Panc1 (cell line): ENCODE measurements around the gene AKR1B15. TPM values are rescaled to one million over a fixed set of nuclear protein-coding genes. Genes with fewer than 3 reads are reported as not detected.
A peak's percentile ranks its signal among the peaks of the same experiment; 100 is the strongest.

Source experiments
- ATAC-seq: fragments of 200-7000 bp; cut with Tn5 transposase; 2 replicates; pipeline ENCODE4 v1.9.1; 2020; ENCODE audit warnings: mild to moderate bottlenecking, moderate library complexity
- BruUV-seq: library from RNA; stranded (reverse); fragments of 400-500 nt; replicated peaks from 2 replicates; lab custom pipeline; 2021; lab: Mats Ljungman, UMichigan
- CTCF ChIA-PET: fragments of 300-600 bp; sonication (Branson Sonifier 250); formaldehyde crosslinking; loops from one replicate; lab custom pipeline; 2022; ENCODE audit warnings: antibody characterized with exemption; lab: Charles Lee
- POLR2A ChIA-PET: fragments of 300-600 bp; sonication (Branson Sonifier 250); formaldehyde crosslinking; loops from one replicate; lab custom pipeline; 2022; ENCODE audit warnings: antibody characterized with exemption; lab: Charles Lee
- DNase-seq: peaks from one replicate; pipeline ENCODE4 v3.0.0-alpha.2; 2010; ENCODE audit warnings: low read depth, low spot score
- H3K27ac ChIP-seq: 2 replicates; pipeline ENCODE4 v1.5.1; 2011; ENCODE audit warnings: mild to moderate bottlenecking, low read length, inconsistent platforms
- H3K27me3 ChIP-seq: fragments of 200-500 bp; sonication (Bioruptor generic); 2 replicates; pipeline ENCODE4 v1.6.0; 2014; ENCODE audit warnings: low read length, inconsistent platforms; ENCODE audit not compliant: control insufficient read depth, insufficient read depth
- H3K36me3 ChIP-seq: fragments of 200-500 bp; sonication (Bioruptor generic); 2 replicates; pipeline ENCODE4 v1.5.1; 2014; ENCODE audit warnings: inconsistent platforms, mild to moderate bottlenecking, low read length, moderate library complexity; ENCODE audit not compliant: control insufficient read depth, insufficient read depth
- H3K4me1 ChIP-seq: 2 replicates; pipeline ENCODE4 v1.5.1; 2011; ENCODE audit warnings: inconsistent platforms, mild to moderate bottlenecking, low read length, moderate library complexity; ENCODE audit not compliant: control insufficient read depth, insufficient read depth
- H3K4me3 ChIP-seq, 2 experiments: 2 replicates each; pipeline ENCODE4 v1.5.1; 2011 to 2012; ENCODE audit warnings: low read depth in 2 of 2, low read length in 2 of 2, mild to moderate bottlenecking in 2 of 2, inconsistent platforms in 1 of 2, moderate library complexity in 1 of 2
- H3K9me3 ChIP-seq: fragments of 200-500 bp; sonication (Bioruptor generic); 2 replicates; pipeline ENCODE4 v1.5.1; 2014; ENCODE audit warnings: low read depth, mild to moderate bottlenecking, inconsistent platforms, low read length, moderate library complexity; ENCODE audit not compliant: control insufficient read depth, insufficient read depth
- POLR2AphosphoS5 ChIP-seq: IDR thresholded peaks from 2 replicates; pipeline ENCODE4 v1.6.1; 2012; ENCODE audit warnings: mild to moderate bottlenecking, low read depth, low read length, moderate library complexity
- SIN3A ChIP-seq: IDR thresholded peaks from 2 replicates; pipeline ENCODE4 v1.6.1; 2012; ENCODE audit warnings: low read depth, mild to moderate bottlenecking, low read length, moderate library complexity, borderline replicate concordance; ENCODE audit not compliant: insufficient read depth
- TCF7L2 ChIP-seq: IDR thresholded peaks from 2 replicates; pipeline ENCODE4 v1.6.1; 2011; ENCODE audit warnings: mild to moderate bottlenecking, low read depth, low read length, inconsistent platforms
- in situ Hi-C: cut with HindIII; loops from 2 replicates; pipeline ENCODE4 v1.10.0; 2016; ENCODE audit warnings: low sequenced_read_pairs, low pct_unique_long_range_greater_than_20kb
- intact Hi-C: fragments of 100-400 bp; cut with micrococcal nuclease; formaldehyde crosslinking; loops from one replicate; pipeline ENCODE4 v1.10.0; 2022; ENCODE audit not compliant: unreplicated experiment
- total RNA-seq: library from RNA; stranded (reverse); gene quantifications from one replicate; pipeline ENCODE4 v1.2.1, GENCODE V29; 2021; ENCODE audit not compliant: unreplicated experiment
- TF ChIP-seq, protein P1 (sequence below): fragments of 450-650 bp; IDR thresholded peaks from 2 replicates; pipeline ENCODE4 v1.5.1; 2017; ENCODE audit warnings: mild to moderate bottlenecking
- TF ChIP-seq, protein P2 (sequence below), 2 experiments: IDR thresholded peaks; 2 replicates each; pipeline ENCODE4 v1.6.1; 2011 to 2012; ENCODE audit warnings: low read depth in 2 of 2, control low read depth in 1 of 2, low read length in 1 of 2, mild to moderate bottlenecking in 1 of 2, moderate library complexity in 1 of 2; ENCODE audit not compliant: insufficient read depth in 1 of 2

The AKR1B15 gene
- total RNA-seq, 1 experiment from 2014 or later: not detected

DNA sequence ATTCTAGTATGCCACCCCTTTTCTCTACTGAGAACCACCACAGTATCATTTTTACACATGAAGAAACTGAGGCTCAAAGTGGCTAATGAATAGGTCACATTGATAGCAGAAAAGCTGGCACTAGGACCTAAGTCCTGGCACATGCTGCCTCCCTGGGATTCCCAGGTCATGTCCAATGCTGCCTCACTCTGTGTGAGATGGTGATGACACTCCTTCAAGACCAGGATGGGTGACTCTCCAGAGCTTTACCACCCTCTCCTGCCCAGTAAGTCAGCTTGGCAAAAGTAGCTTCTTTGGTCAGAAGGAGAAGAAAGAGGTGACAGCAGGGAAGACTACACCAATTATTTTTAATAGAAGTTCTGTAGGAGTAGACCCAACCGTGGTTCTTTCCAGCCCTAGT, 34.8 kb upstream of the AKR1B15 start:
- DNase-seq: no peak
- TF ChIP-seq POLR2AphosphoS5 (no peak), SIN3A (no peak), TCF7L2 (no peak)
- TF ChIP-seq, protein P1, sequence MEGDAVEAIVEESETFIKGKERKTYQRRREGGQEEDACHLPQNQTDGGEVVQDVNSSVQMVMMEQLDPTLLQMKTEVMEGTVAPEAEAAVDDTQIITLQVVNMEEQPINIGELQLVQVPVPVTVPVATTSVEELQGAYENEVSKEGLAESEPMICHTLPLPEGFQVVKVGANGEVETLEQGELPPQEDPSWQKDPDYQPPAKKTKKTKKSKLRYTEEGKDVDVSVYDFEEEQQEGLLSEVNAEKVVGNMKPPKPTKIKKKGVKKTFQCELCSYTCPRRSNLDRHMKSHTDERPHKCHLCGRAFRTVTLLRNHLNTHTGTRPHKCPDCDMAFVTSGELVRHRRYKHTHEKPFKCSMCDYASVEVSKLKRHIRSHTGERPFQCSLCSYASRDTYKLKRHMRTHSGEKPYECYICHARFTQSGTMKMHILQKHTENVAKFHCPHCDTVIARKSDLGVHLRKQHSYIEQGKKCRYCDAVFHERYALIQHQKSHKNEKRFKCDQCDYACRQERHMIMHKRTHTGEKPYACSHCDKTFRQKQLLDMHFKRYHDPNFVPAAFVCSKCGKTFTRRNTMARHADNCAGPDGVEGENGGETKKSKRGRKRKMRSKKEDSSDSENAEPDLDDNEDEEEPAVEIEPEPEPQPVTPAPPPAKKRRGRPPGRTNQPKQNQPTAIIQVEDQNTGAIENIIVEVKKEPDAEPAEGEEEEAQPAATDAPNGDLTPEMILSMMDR: no peak
- TF ChIP-seq, protein P2, sequence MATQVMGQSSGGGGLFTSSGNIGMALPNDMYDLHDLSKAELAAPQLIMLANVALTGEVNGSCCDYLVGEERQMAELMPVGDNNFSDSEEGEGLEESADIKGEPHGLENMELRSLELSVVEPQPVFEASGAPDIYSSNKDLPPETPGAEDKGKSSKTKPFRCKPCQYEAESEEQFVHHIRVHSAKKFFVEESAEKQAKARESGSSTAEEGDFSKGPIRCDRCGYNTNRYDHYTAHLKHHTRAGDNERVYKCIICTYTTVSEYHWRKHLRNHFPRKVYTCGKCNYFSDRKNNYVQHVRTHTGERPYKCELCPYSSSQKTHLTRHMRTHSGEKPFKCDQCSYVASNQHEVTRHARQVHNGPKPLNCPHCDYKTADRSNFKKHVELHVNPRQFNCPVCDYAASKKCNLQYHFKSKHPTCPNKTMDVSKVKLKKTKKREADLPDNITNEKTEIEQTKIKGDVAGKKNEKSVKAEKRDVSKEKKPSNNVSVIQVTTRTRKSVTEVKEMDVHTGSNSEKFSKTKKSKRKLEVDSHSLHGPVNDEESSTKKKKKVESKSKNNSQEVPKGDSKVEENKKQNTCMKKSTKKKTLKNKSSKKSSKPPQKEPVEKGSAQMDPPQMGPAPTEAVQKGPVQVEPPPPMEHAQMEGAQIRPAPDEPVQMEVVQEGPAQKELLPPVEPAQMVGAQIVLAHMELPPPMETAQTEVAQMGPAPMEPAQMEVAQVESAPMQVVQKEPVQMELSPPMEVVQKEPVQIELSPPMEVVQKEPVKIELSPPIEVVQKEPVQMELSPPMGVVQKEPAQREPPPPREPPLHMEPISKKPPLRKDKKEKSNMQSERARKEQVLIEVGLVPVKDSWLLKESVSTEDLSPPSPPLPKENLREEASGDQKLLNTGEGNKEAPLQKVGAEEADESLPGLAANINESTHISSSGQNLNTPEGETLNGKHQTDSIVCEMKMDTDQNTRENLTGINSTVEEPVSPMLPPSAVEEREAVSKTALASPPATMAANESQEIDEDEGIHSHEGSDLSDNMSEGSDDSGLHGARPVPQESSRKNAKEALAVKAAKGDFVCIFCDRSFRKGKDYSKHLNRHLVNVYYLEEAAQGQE (IDR thresholded peaks at IDR 0.05; ENCODE audit: insufficient read depth in 1 of 2, low read depth in 2 of 2, low read length in 1 of 2): no peak
- no TSS peak for BruUV-seq
- H3K27ac ChIP-seq: no peak overlapping the region
- H3K27me3 ChIP-seq: peaks cover 2% of the 10 kb centered on the region; the same call in 1 of the 2 replicates
- peaks cover 5% of the 10 kb centered on the region; the same call in 1 of the 2 replicates for H3K4me1 ChIP-seq
- ChIA-PET POLR2A (no interaction called here), CTCF (interaction anchor here (0.6 to 1.8 kb wide), 3 partner anchors 11 to 82 kb away, joined by 3 to 8 read pairs (median 7); no protein-coding TSS in a partner anchor)
- intact Hi-C loops (no loop called here), in situ Hi-C loops (no loop called here)
- no peaks in the 10 kb centered on the region for H3K9me3 ChIP-seq
- H3K4me3 ChIP-seq: no peak overlapping the region
- peak; percentile 44; the same call in 1 of the 2 replicates for ATAC-seq
- H3K36me3 ChIP-seq: no peaks in the 10 kb centered on the region

GRCh38 chr7:134514663-134515062, 34.2 kb upstream of the AKR1B15 start:
- no peak overlapping the region for H3K27ac ChIP-seq
- H3K4me3 ChIP-seq: no peak overlapping the region
- intact Hi-C loops: no loop called here
- peak; percentile 59 for ATAC-seq
- peaks cover 2% of the 10 kb centered on the region; the same call in 1 of the 2 replicates for H3K27me3 ChIP-seq
- TF ChIP-seq, protein P2 (IDR thresholded peaks at IDR 0.05; ENCODE audit: insufficient read depth in 1 of 2, low read depth in 2 of 2, low read length in 1 of 2): no peak
- TF ChIP-seq SIN3A (no peak), TCF7L2 (no peak)
- TF ChIP-seq, protein P1: peak; percentile 82
- peaks cover 5% of the 10 kb centered on the region; the same call in 1 of the 2 replicates for H3K4me1 ChIP-seq
- ChIA-PET CTCF (interaction anchor here (0.6 to 1.8 kb wide), 3 partner anchors 11 to 82 kb away, joined by 3 to 8 read pairs (median 7); no protein-coding TSS in a partner anchor), POLR2A (no interaction called here)
- peak; percentile 62 for DNase-seq
- in situ Hi-C loops: no loop called here
- no peaks in the 10 kb centered on the region for H3K36me3 ChIP-seq
- BruUV-seq: no TSS peak
- no peaks in the 10 kb centered on the region for H3K9me3 ChIP-seq
